AG09309 (cell line): ENCODE results near the gene ZNF423.

ENCODE experiments used
- DNase-seq: peaks from one replicate; pipeline ENCODE4 v3.0.0-alpha.2; 2010; ENCODE audit warnings: low read depth
- H3K4me3 ChIP-seq: 2 replicates; pipeline ENCODE4 v1.5.1; 2011; ENCODE audit warnings: mild to moderate bottlenecking, low read depth, low read length, moderate library complexity; ENCODE audit not compliant: control insufficient read depth
- CTCF ChIP-seq: IDR thresholded peaks from 2 replicates; pipeline ENCODE4 v1.5.1; 2011; ENCODE audit warnings: mild to moderate bottlenecking, low read depth, low read length, inconsistent platforms; ENCODE audit not compliant: insufficient read depth, control insufficient read depth; ENCODE audit errors: missing control alignments

The ZNF423 gene

GRCh38 chr16:49731911-49732310 lies 124.0 kb downstream of the ZNF423 start:
- no peak for TF ChIP-seq CTCF
- no peak for DNase-seq
- H3K4me3 ChIP-seq: no peak overlapping the region

- H3K4me3 ChIP-seq: no peak overlapping the region
- no peak for DNase-seq
- TF ChIP-seq CTCF: no peak
Observed at GRCh38 chr16:49730772-49731171, 125.1 kb downstream of the ZNF423 start.

GRCh38 chr16:49727611-49728010 lies 128.3 kb downstream of the ZNF423 start:
- no peak for TF ChIP-seq CTCF
- no peak for DNase-seq
- H3K4me3 ChIP-seq: no peak overlapping the region

GRCh38 chr16:49726155-49726554 lies 129.8 kb downstream of the ZNF423 start:
- H3K4me3 ChIP-seq: no peak overlapping the region
- no peak for DNase-seq
- TF ChIP-seq CTCF: no peak

- no peak for TF ChIP-seq CTCF
- H3K4me3 ChIP-seq: no peak overlapping the region
- DNase-seq: no peak
Observed at GRCh38 chr16:49725651-49726050, 130.3 kb downstream of the ZNF423 start.

GRCh38 chr16:49724774-49725173 lies 131.1 kb downstream of the ZNF423 start:
- no peak overlapping the region for H3K4me3 ChIP-seq
- no peak for DNase-seq
- TF ChIP-seq CTCF: no peak

GRCh38 chr16:49723310-49723709 lies 132.6 kb downstream of the ZNF423 start:
- H3K4me3 ChIP-seq: no peak overlapping the region
- no peak for TF ChIP-seq CTCF
- no peak for DNase-seq
